Common myeloid progenitor, CD34-positive (primary cell): ENCODE measurements around the gene MYRIP.
"Not testable (repeated sequence)": the region's sequence is repeated elsewhere in the genome, so short reads cannot be mapped to it uniquely, and the experiment has no call there.

Experiments used
- CTCF ChIA-PET: fragments of 350-600 bp; sonication (Branson Sonifier 250); formaldehyde crosslinking; loops from one replicate; lab custom pipeline; 2021; ENCODE audit warnings: antibody characterized with exemption; lab: Charles Lee
- POLR2A ChIA-PET: fragments of 350-600 bp; sonication (Branson Sonifier 250); formaldehyde crosslinking; loops from one replicate; lab custom pipeline; 2021; ENCODE audit warnings: antibody characterized with exemption; lab: Charles Lee
- DNase-seq, 3 donors: peaks; one replicate each; pipeline versions ENCODE4 v3.0.0 to v3.0.0-alpha.2; 2013
- H3K27ac ChIP-seq, 2 experiments: 1 replicate in 1 of 2; 2 replicates in 1 of 2; pipeline ENCODE4 v1.7.0; 2013; ENCODE audit warnings: inconsistent platforms in 2 of 2, low read length in 2 of 2, mild to moderate bottlenecking in 2 of 2, low read depth in 1 of 2, moderate library complexity in 1 of 2; ENCODE audit not compliant: severe bottlenecking in 2 of 2, insufficient read depth in 1 of 2, poor library complexity in 1 of 2
- H3K27me3 ChIP-seq, 5 experiments: replicated peaks in 2 of 5; 1 replicate in 3 of 5; 2 replicates in 2 of 5; pipeline versions ENCODE4 v1.6.1 to v1.7.0; 2013; ENCODE audit warnings: low read length in 4 of 5, mild to moderate bottlenecking in 2 of 5, moderate library complexity in 2 of 5, inconsistent platforms in 1 of 5; ENCODE audit not compliant: insufficient read depth in 5 of 5, control insufficient read depth in 4 of 5
- H3K36me3 ChIP-seq, 4 experiments: 1 replicate in 2 of 4; 2 replicates in 2 of 4; pipeline versions ENCODE4 v1.6.1 to v1.7.0; 2013; ENCODE audit warnings: low read length in 3 of 4, control low read depth in 1 of 4, mild to moderate bottlenecking in 1 of 4; ENCODE audit not compliant: control insufficient read depth in 4 of 4, insufficient read depth in 4 of 4
- H3K4me1 ChIP-seq, 4 experiments: 1 replicate in 3 of 4; 2 replicates in 1 of 4; pipeline versions ENCODE4 v1.6.1 to v1.7.1; 2013; ENCODE audit warnings: low read length in 3 of 4, mild to moderate bottlenecking in 3 of 4, control low read depth in 1 of 4, inconsistent platforms in 1 of 4, moderate library complexity in 1 of 4; ENCODE audit not compliant: control insufficient read depth in 4 of 4, insufficient read depth in 4 of 4; ENCODE audit errors: control extremely low read depth in 1 of 4
- H3K4me3 ChIP-seq, 7 experiments: 1 replicate in 4 of 7; 2 replicates in 3 of 7; pipeline versions ENCODE4 v1.5.1 to v1.7.0; 2013; ENCODE audit warnings: mild to moderate bottlenecking in 7 of 7, low read length in 6 of 7, moderate library complexity in 6 of 7, inconsistent platforms in 2 of 7, low read depth in 2 of 7, control low read depth in 1 of 7; ENCODE audit not compliant: insufficient read depth in 4 of 7, control insufficient read depth in 1 of 7; ENCODE audit errors: extremely low read depth in 1 of 7
- H3K9me3 ChIP-seq, 5 experiments: 1 replicate in 4 of 5; 2 replicates in 1 of 5; pipeline versions ENCODE4 v1.6.1 to v1.7.1; 2013; ENCODE audit warnings: low read length in 4 of 5, mild to moderate bottlenecking in 2 of 5, inconsistent platforms in 1 of 5, low read depth in 1 of 5, moderate library complexity in 1 of 5; ENCODE audit not compliant: control insufficient read depth in 4 of 5, insufficient read depth in 2 of 5; ENCODE audit errors: control extremely low read depth in 1 of 5
- WGBS: methylation state at CpG from one replicate; pipeline ENCODE4 v1.1.5; 2013; ENCODE audit not compliant: insufficient coverage; 5-methylcytosine and 5-hydroxymethylcytosine counted together

MYRIP gene

DNA sequence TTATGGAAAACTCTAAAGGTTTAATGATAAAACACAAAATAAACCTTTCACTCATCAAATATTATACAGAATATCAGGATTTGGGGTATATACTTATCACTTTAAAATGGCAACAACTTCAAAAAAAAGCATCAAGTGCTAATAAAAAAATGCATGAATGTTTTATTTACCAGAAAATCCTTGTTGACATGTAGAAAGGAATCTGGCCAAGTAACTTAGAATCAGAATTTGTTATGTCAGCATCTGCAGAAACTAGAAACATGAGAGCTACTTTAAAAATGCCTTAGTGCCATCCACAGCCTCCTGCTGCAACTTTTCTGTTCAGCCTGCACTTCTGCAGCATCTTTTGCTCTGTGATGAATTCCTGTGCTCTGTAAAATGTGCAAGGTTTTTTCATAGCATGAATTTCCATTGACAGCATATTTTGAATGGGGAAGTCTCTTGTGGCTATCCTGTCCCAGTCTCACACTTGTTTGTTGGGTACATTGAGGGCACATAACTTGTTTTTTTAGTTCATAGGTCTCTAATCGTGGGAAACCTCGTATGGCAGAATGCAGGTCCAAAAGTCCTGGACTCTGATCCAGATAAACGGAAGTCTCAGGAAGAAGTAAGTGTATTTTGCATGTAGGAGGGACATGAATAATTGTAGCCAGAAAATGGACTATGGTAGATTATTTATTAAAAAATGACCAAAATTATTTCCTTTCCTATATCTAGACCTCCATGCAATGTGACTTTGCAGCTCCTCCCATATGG lies 21.1 kb upstream of the MYRIP start:
- CTCF ChIA-PET, result no interaction called here
- no peaks in the 10 kb centered on the region for H3K9me3 ChIP-seq
- POLR2A ChIA-PET, result no interaction called here
- no peaks in the 10 kb centered on the region for H3K36me3 ChIP-seq
- H3K4me3 ChIP-seq, result no peak overlapping the region
- no peak for DNase-seq
- no CpG with 5 or more reads among the region's 3 CpGs for WGBS
- H3K27ac ChIP-seq, result no peak overlapping the region
- H3K4me1 ChIP-seq, result no peaks in the 10 kb centered on the region
- H3K27me3 ChIP-seq, result no peaks in the 10 kb centered on the region

DNA sequence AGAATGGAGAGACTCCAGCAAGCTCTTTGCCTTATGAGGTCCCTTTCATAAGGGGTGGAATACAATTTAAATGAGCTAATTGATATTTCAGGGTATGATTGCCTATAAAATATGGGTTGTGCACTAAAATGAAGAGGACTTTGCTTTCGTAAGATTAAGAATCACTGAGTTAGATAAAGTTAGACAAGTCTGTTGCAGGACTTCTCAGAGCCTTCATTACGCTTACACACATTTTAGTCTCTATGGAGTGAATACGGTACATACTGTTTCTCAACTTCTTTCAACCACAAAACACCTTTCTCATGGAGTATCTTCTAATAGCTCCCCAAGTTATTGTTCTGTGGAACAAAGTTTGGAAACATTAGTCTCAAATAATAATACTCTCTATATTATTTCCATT lies 17.8 kb upstream of the MYRIP start:
- POLR2A ChIA-PET, result no interaction called here
- CTCF ChIA-PET, result no interaction called here
- no peaks in the 10 kb centered on the region for H3K27me3 ChIP-seq
- no peak overlapping the region for H3K4me3 ChIP-seq
- no peaks in the 10 kb centered on the region for H3K9me3 ChIP-seq
- no peaks in the 10 kb centered on the region for H3K36me3 ChIP-seq
- no peaks in the 10 kb centered on the region for H3K4me1 ChIP-seq
- no peak overlapping the region for H3K27ac ChIP-seq
- 100% methylated on average over 1 of the region's 3 CpGs for WGBS
- DNase-seq, result no peak

DNA sequence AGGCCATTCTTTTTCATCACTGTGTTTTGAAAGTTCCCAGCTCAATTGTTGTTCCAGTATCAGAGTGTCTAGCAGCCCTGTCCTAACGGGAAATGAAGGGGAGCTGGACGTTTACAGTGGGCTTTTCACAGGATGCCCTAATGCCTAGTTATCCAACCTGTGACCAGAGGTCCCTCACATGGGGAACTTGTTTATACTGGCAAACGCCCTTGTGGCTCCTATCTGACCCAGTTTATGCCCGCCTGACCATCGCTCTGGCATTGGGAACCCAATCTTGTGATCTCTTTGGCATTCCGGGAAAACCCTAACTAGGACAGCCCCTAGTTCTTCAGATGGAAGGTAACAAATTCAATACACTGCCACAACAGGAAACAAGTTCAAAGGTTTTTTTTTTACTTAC lies 14.5 kb upstream of the MYRIP start:
- Histone ChIP-seq H3K9me3 (no peaks in the 10 kb centered on the region), H3K27ac (no peak overlapping the region), H3K36me3 (no peaks in the 10 kb centered on the region), H3K4me3 (no peak overlapping the region), H3K27me3 (peaks cover 0 to 2% (median 0%) of the 10 kb centered on the region in 5 experiments), H3K4me1 (no peaks in the 10 kb centered on the region)
- ChIA-PET CTCF (no interaction called here), POLR2A (no interaction called here)
- no peak for DNase-seq
- 95% methylated on average over 6 of the region's 6 CpGs for WGBS

DNA sequence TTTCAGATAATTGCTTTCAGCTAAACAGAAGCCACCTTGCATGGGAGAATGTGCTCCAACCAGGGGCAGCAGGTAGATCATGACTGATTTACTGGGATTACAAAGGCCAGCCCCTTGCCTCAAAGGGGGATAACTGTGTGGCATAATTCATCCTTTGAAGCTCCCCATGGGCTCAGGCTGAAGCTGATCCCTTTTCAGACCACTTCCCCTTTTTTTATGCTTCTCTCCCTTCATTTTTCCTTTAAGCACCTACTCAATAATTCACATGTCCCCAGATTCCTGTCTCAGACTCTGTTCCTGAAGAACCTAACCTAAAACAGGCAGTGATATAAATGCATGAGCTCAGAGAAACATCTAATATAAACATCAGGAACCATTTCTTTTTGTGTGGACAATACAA lies 8.2 kb upstream of the MYRIP start:
- DNase-seq, result peak in 2 of 3 donors; percentile 9 to 25
- Histone ChIP-seq H3K27me3 (peaks cover 0 to 9% (median 2%) of the 10 kb centered on the region in 5 experiments), H3K9me3 (no peaks in the 10 kb centered on the region), H3K27ac (no peak overlapping the region), H3K4me3 (no peak overlapping the region), H3K36me3 (no peaks in the 10 kb centered on the region), H3K4me1 (no peaks in the 10 kb centered on the region)
- ChIA-PET CTCF (no interaction called here), POLR2A (no interaction called here)

DNA sequence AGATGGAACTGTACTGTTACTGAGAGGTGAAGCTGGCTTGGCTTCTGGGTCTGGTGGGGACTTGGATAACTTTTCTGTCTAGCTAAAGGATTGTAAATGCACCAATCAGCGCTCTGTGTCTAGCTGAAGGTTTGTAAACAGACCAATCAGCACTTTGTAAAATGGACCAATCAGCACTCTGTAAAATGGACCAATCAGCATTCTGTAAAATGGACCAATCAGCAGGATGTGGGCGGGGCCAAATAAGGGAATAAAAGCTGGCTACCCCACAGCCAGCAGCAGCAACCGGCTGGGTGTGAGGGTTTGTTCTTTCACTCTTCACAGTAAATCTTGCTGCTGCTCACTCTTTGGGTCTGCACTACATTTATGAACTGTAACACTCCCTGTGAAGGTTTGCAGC lies 6.9 kb upstream of the MYRIP start:
- H3K36me3 ChIP-seq, H3K27ac ChIP-seq, H3K4me3 ChIP-seq, H3K9me3 ChIP-seq, H3K4me1 ChIP-seq, CTCF ChIA-PET, DNase-seq, POLR2A ChIA-PET: not testable (repeated sequence)
- H3K27me3 ChIP-seq, result peaks cover 0 to 14% (median 8%) of the 10 kb centered on the region in 5 experiments
- 91% methylated on average over 3 of the region's 3 CpGs for WGBS

DNA sequence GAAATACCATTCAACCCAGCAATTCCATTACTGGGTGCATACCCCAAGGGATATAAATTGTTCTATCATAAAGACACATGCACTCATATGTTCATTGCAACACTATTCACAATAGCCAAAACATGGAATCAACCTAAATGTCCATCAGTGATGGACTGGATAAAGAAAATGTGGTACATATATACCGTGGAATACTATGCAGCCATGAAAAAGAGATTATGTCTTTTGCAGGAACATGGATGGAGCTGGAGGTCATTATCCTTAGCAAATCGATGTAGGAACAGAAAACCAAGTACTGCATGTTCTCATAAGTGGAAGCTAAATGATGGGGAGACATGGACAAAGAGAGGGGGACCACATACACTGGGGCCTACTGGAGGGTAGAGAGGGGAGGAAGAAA lies 5.5 kb upstream of the MYRIP start:
- CTCF ChIA-PET, result no interaction called here
- Histone ChIP-seq H3K4me3 (no peak overlapping the region), H3K36me3 (no peaks in the 10 kb centered on the region)

DNA sequence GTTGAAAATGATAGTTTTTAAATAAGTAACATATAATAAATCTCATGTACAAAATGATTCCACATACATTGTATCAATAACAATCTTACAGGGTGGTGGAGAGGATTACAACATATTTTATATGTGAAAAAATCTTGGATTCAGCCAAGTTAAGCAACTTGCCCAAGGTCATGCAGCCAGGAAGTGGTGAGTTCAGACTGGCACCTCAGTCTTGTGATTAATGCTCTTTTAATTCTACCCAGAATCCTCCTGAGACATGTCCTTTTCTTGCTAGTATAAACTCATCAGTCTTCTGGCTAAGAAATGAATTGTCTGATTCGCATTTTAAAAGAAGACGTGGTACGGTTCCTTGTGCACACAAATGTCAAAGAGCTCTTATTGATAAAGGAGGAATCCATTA lies 4.5 kb upstream of the MYRIP start:
- peak in 1 of 3 donors; percentile 16 for DNase-seq
- ChIA-PET POLR2A (no interaction called here), CTCF (no interaction called here)
- WGBS, result 97% methylated on average over 3 of the region's 3 CpGs
- no peaks in the 10 kb centered on the region for H3K36me3 ChIP-seq
- no peaks in the 10 kb centered on the region for H3K9me3 ChIP-seq
- peaks cover 0 to 34% (median 23%) of the 10 kb centered on the region in 5 experiments for H3K27me3 ChIP-seq
- no peak overlapping the region for H3K27ac ChIP-seq
- H3K4me3 ChIP-seq, result no peak overlapping the region
- H3K4me1 ChIP-seq, result peaks cover 0 to 13% (median 10%) of the 10 kb centered on the region in 4 experiments

More for the DNA sequence above, 5.5 kb upstream of the MYRIP start:
- DNase-seq, result no peak
- 85% methylated on average over 2 of the region's 2 CpGs for WGBS
- Histone ChIP-seq H3K9me3 (no peaks in the 10 kb centered on the region), H3K27me3 (peaks cover 0 to 26% (median 18%) of the 10 kb centered on the region in 5 experiments), H3K27ac (no peak overlapping the region), H3K4me1 (peaks cover 0 to 5% (median 3%) of the 10 kb centered on the region in 4 experiments)
- POLR2A ChIA-PET, result no interaction called here
